Renal cortical epithelial cell (primary cell): ENCODE measurements around the gene PSMB1. TPM values are rescaled to one million over a fixed set of nuclear protein-coding genes. Genes with fewer than 3 reads are reported as not detected.

Source experiments
- DNase-seq: peaks from one replicate; pipeline ENCODE4 v3.0.0-alpha.2; 2011; ENCODE audit warnings: low read depth
- total RNA-seq: library from RNA; depleted of rRNA; stranded (reverse); fragments of >200 nt; gene quantifications from 2 replicates; pipeline ENCODE4 v1.2.3, GENCODE V29; 2014

Gene PSMB1
- total RNA-seq, result 195 and 429 TPM in 2 replicates

DNA sequence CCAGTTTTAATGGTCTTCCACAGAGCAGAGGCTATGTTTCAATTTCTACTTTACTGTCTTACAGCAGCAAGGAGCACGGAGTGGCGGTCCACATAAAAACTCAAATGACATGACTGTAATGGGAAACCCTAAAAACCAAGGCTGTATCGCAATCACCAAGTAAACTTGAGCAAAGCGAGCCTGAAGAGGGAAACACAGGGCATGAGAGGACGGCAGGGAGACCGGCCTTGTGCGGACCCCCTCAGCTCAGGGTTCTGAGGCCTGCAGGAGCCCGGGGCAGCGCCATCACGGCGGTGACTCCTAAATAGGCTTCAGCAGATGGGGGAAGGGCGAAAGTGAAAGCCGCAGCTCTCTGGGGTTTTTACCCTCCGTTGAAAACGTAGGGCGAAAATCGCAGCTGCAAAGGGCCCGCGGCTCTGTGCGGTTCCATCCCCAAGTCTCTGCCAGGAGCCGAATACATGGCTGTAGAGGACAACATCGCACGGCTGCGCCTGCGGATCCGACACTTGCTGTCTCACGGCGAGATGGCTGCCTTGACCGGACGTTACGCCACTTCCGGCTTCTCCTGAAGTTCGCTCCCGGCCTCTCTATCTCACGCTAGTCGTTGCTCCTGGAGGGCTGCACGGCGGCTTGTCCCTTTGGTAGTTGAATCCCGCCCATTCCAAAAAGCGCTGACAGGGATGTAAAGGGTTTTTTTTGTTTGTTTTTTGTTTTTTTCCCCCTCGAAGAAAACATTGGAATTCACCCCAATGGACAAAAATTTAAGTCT, at the start of gene PSMB1:
PSMB1 (minus strand) TSS at position 543 of the 769 bp plus-strand sequence; CDS start at position 478, 65 bp downstream.
- peak; percentile 91 for DNase-seq

DNA sequence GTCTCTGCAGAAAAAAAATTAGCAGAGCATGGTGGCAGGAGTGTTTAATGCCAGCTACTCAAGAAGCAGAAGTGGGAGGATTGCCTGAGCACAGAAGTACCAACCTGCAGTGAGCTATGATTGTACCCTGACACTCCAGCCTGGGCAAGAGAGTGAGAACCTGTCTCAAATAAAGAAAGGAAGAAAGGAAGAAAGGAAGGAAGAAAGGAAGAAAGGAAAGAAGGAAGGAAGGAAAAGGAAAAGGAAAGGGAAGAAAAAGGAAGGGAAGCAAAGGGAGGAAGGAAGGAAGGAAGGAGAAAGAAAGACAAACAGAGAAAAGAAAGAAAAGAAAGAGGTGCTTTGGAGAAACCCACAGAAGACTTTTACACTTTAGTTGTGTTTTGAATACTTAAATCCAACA, 44.2 kb upstream of the PSMB1 start:
- DNase-seq, result no peak

DNA sequence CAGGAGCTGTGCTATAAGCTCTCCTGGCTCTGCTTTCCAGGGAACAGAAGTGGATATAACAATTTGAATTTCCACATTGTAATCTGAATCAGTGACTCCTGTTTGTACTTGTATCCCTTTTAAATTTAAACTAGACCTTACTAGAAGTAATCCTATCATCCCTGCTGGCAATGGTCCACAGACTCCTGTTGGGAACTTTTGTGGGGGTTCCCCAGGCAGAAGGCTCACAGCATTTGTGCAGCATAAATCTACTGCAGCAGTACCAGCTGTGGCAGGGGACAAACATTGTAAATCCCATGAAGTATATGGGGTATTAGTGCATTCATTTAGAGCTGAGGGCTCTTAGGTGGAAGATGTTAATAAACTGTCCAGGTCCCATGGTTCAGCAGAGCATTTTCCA, 43.3 kb upstream of the PSMB1 start:
- no peak for DNase-seq

DNA sequence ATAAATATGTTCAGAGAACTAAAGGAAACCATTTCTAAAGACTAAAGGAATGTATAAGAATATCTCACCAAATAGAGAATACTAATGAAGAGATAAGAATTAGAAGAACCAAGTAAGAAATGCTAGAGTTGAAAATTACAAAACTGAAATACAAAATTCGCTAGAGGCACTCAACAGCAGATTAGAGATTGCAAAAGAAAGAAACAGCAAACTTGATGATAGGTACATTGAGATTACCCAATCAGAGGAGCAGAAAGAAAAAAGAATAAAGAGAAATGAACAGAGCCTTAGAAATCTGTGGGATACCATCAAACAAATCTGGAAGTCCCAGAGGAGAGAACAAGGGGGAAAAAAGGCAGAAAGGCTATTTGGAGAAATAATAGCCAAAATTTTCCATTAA, 37.6 kb upstream of the PSMB1 start:
- DNase-seq, result no peak

DNA sequence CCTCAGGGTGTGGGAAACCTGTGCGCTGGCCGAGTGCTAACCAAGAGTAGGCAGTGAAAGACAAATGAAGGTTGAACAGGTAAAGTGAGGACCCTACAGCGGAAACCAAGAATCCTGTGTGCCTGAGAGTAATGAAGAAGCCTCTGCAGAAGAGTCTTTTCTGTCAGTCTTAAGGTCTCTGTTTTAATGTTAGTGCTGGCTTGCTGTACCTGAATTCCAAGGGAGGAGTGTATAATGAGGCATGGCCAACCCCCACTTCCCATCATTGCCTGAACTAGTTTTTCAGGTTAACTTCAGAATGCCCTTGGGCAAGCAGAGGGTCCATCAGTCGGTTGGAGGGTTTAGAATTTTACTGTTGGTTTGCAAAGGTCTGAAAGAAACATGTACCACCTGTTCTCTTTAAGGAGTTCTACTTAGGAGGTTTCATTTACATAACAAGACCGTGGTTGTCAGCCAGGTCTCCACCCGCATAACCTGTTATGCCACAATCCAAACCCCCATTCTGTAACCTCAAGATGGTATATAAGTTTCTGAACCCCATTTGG, 31.9 kb upstream of the PSMB1 start:
- DNase-seq, result peak; percentile 2

DNA sequence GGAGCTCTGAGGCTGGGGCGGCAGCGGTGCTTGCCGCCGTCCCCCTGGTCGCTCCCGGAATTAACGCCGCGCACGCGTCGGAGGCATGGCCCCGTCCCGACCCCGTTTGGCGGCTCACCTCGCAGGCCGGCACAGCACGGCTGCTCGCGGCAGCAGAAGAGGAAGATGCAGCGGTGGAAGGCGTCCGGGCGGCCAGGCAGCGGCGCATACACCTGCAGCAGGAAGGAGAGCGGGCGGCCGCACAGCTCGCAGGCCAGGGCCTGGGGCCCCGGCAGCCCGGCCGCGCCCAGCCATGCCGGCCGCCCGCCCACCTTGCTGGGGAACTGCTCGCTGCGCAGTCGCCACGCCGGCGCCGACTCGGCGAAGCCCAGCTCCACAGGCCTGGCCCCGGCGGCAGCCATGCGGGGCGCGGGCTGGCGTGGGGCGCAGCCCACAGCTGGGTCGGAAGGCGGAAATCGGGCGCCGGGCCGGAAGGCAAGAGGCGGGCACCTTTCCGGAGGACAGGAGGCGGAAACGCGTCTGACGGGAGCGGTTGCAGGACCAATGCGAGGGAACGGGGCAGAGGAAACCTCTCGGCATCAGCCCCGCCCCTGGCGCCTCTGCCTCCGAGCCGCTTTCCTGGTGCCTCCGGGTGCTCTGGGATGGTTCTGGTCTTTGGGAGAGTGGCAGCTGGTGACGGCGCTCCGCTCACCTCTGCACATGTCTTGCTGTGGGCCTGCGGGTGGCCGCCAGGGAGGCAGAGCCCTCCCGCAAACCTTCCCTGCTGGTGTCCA, 31.3 kb upstream of the PSMB1 start, which contains the start of gene PDCD2:
PDCD2 (minus strand) TSS at position 457 of the 773 bp plus-strand sequence; CDS start at position 401, 56 bp downstream.
- peak; percentile 84 for DNase-seq

DNA sequence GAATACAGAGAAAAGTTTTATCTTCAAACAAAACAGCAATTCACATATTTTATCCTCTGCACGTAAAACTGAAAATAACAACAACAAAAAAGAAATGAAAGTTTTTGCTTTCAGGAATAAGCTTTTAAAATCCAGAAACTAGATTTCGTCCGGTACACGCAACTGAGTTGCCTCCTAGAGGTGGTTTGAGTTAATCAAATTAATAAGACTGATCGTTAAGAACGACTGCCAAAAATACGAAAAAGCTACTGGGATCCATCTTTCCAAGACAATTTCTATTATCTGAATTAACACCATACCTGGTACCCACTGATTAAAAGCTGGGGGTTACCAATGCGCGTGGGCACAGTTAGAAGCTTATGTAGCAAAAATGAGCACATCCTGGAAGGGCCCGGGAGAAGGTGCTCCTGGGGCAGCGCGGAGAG, 30.7 kb upstream of the PSMB1 start:
- peak; percentile 8 for DNase-seq

DNA sequence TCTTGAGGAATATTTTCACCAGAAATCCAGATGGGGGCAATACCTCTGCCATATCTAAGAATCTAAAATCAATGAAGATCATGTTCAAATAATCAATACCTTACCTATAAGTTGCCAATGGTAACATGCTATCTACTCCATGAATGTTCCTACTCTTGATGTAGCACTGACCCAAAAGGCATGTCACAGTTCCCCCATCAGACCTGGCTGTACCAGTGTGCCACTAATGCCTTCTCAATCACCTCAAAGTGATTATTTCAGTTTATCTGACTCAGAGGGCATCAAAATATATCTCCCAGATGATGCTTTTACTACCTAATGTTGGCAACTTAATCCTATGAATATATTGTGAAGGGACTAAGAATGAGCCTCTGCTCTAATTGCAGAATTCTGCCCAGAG, 25.8 kb upstream of the PSMB1 start:
- no peak for DNase-seq

DNA sequence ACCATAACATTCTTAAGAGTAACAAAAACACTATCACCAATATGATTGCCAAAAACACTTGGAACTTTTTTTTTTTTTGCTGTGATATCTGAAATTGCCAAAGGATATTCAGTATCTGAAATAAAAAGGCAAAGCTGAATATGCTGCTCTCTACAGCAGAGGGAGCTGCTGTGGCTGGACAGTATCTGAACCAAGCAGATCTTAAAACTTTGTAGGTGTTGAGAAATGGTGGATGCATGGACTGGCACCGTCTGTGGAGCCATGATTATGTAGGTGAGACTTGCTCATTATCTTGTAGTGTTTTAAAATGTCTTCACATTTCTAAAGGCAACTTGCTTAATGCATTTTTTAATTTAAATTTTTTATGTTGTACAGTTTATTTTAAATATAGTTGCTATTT, 22.1 kb upstream of the PSMB1 start:
- peak; percentile 11 for DNase-seq

DNA sequence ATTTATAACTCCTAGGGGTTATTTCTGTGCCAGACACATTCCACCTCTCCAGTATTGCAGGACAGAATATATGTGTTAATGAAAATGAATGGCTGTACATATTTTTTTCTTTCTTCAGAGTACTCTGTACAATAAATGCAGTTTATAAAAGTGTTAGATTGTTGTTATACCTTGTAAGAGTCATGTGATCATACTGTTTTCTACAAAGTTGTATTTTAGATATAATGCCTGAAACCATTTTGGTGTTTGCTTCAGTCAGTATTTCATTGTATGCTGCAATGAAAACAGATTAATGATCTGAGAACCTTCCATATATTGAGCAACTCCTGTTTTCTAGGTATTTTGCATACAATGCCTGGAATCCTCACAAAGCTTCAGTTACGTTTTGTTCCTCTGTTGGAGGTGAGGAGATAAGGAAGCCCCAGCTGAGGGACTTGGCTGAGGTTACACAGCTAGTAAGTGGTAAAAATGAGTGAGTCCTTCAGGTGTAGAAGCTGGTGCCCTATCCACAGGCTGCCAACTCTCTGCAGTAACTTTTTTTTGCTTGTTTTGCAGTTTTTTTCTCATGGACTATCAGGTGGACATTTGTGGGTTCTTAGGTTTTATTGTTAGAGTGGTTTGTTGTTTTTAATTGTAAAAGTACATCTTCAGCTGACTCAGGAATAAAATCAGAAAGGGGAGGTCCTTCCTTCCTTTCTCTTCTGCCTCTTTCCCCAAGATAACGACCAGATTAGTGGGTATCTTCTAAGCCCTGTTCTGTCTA, 19.8 kb upstream of the PSMB1 start:
- DNase-seq, result peak; percentile 7

DNA sequence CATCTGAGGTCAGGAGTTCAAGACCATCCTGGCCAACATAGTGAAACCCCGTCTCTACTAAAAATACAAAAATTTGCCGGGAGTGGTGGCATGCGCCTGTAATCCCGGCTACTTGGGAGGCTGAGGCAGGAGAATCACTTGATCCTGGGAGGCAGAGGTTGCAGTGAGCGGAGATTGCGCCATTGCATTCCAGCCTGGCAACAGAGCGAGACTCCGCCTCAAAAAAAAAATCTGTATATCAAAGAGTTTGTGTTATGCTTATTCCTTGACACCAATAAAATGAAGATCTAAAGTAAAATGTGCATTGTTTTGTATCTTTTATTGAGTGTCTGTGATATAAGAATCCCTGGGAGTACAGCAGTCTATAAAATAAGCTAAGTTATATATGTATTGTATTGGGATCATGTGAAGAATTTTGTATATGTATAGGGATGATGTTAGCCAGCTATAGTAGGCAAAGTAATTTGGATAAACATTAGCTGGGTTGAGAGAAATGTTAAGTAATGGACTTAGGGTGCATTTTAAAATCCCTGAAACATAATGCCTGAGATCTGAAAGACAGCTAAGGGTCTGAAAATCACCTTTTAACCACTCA, 11.9 kb upstream of the PSMB1 start:
- no peak for DNase-seq

DNA sequence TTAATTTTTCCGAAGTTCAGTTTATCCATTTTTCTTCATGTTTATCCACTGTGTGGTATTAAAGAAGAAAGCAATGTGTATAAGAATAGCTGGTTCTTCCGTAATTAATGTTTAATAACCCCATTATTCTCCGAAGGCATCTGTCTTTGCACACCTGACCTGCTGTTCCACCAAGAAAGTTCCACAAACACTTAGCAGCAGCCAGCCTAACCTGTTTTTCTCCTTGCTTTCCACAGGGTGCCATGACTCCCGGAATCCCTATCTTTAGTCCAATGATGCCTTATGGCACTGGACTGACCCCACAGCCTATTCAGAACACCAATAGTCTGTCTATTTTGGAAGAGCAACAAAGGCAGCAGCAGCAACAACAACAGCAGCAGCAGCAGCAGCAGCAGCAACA, 8.4 kb upstream of the PSMB1 start:
- DNase-seq, result no peak

DNA sequence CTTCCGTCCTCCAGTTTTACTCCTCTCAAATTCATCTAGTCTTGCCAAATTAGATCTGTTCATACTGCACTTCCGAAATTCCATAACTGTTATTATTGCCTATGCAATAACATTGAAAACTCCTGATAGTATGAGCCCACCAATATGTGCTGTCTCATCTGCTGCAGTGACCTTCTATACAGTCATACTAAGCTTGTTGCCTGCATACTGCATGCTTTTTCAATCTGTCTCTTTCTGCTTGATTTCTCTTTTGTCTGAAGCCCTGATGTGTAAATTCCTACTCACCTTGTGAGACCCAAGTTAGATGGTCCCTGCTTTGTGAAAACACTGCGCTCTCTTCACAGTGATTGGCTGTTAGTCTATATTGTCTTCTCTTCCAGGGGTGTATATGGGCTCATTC, 2.2 kb upstream of the PSMB1 start:
- no peak for DNase-seq

DNA sequence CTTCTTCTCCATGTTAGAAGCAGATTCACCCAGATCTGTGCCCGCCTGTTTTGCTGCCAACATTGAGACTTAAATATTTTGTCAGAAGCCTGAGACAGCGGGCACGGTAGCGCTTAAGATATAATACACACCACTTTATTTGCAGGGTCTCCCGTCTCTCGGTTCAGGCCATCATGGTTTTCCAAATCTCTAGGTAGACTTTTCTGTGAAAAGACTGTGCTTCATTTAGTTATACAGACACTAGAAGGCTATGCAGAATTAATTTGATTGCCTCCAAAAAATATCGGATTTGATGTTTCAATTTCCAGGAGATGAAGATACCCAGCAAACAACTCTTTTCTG, 1.7 kb upstream of the PSMB1 start:
- no peak for DNase-seq

DNA sequence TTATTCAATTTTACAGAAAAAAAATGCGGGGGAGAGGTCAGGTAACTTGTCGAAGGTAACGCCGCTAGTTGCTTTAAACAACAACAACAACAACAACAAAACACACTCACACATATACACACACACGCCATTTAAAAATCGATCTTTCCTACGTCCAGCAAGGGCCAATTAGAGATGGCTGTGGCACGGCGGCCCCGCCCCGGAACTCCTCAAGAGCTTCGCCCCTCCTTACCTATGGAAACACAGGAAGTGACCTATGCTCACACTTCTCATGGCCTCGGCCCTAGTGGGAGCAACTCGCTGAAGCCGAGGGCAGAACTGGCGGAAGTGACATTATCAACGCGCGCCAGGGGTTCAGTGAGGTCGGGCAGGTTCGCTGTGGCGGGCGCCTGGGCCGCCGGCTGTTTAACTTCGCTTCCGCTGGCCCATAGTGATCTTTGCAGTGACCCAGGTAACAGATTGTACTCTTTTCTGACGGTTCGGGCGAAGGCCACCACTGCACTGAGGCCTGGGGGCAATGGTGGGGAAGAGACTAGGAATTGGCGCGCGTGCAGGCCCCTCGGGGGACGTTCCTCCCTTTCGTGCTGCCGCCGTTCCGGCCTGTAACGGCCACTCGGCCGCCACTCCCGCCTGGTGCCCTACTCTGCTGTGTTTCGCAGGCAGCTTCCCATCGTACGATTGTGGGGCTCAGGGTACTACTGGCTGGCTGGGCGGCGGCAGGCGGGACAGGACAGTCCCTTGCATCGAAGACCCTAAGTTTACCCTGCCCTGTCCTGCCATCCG, 1.1 kb upstream of the PSMB1 start, which contains the start of gene TBP:
TBP (plus strand) TSS at position 357 of the 783 bp plus-strand sequence. CDS start 2,661 bp downstream, outside the sequence.
- peak; percentile 98 for DNase-seq

DNA sequence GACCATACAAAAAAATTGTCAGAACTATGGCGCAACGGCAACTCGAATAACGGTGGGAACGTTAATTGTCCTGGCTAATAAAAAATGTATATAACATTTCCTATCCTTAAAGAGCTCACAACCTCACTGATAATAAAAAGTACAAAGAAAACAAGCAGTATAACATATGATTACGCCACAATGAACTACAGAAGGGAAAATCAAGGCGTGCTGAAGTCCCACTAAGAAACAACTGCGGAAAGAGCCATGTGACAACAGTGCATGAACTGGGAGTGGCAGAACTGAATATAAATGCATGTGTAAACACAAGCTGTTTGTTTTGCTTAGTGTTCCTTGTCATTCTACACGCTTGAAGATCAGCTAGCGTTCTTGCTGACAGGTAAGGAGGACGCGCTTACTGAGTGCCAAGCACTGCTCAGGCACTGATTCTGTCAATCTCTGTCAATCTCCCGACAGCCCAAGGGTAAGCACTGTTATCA, 466 bp upstream of the PSMB1 start:
- DNase-seq, result peak; percentile 68

DNA sequence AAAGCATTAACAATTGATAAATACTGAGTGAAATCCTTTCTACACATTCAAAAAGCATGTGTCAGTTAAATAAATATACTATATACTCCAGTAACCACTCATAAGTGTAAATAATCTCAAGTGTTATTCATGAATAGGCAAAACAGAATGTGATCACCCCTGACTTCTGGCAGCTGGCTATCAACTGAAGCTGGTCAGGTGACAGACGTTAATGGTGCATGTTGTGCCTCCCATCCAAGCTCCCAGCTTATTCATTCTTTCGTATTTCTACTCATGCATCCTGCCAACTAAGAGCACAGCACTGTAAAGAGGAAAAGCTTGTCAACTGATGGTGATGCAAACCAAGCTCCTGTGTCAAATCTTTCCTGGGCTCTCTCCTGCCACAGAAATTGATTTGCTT, 7.7 kb downstream of the PSMB1 start:
- no peak for DNase-seq

DNA sequence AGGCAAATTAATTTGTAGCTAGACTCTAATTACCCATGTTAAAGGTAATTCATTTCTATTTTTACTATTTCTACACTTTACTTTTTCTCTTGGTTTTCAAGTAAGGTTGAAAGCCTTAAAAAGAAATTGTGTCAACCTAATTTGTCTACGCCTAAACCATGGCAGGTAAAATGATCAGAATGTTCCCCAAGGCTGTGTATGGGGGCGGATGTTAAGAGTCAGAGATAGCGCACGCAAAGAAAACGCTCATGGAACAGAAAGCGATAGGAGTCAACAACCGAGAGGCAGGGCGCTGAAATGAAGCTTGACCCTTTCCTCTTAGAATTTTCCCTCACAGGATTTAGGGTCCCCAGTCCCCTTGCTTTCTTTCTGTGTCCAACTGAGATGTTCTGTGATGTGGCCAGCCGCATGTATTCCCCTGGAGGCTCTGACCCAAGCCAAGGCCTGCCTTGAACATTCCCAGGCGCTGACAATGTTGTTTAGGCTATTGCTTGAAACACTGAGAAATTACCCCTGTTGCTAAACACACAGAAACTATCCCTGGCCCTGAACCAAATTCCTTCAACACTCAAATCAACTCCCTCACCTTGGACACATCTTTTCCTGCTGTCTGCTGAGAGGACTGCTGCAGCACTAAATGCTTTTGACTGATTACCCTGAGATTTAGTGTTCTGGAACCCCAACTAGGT, 10.9 kb downstream of the PSMB1 start:
- no peak for DNase-seq

DNA sequence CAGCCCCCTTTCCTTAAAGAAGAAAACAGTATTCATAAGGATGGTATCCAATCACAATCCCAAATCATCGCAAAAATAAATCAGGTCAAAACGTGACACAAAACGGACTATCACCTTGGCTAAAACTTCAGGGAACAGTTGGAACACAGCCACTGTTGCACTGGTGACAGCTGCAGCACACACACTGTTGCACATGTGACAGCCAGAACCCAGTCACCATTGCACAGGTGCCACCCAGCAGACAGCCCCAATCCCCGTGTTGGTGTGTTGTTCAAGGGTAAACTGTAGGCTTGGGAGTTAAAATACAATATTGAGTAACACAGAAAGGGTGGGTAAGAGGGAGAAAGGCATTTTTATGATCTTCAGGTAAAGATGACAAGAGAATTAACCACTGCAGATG, 15.8 kb downstream of the PSMB1 start:
- DNase-seq, result no peak

DNA sequence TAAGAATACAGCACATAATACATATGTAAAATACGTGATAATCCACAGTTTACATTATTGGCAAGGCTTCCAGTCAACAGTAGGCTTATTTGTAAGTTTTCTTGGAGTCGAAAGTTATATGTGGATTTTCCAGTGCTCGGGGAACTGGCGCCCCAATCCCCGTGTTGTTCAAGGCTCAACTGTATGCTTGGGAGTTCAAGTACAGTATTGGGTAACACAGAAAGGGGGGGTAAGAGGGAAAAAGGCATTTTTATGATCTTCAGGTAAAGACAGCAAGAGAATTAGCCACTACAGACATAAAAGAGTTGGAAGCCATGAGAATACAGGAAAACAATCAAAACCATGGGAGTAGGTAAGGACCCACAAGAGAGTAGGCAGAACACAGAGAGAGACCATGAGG, 16.4 kb downstream of the PSMB1 start:
- DNase-seq, result no peak
